Adrenal gland (tissue), 12 donors: ENCODE results near the gene HJV. TPM values are rescaled to one million over a fixed set of nuclear protein-coding genes. Genes with fewer than 3 reads are reported as not detected.
"Not testable (repeated sequence)": the region's sequence is repeated elsewhere in the genome, so short reads cannot be mapped to it uniquely, and the experiment has no call there.

Experiments
- DNase-seq, 7 donors: peaks; one replicate each; pipeline ENCODE4 v3.0.0-alpha.2; 2019 to 2020
- H3K27ac ChIP-seq, 5 donors: fragments of 200-600 bp; sonication (generic) in 4 of 5; 1 replicate in 3 of 5; 2 replicates in 2 of 5; pipeline versions ENCODE4 v1.5.1 to v1.8.0; 2016 to 2020; ENCODE audit warnings: mild to moderate bottlenecking in 1 of 5
- H3K27me3 ChIP-seq: fragments of 200-600 bp; 2 replicates; pipeline ENCODE4 v1.8.0; 2021
- H3K36me3 ChIP-seq, 2 donors: fragments of 200-600 bp; replicated peaks in 1 of 2; 1 replicate in 1 of 2; 2 replicates in 1 of 2; pipeline versions ENCODE4 v1.5.1 to v1.8.0; 2018 to 2022
- H3K4me1 ChIP-seq, 2 donors: fragments of 200-600 bp; replicated peaks in 1 of 2; 1 replicate in 1 of 2; 2 replicates in 1 of 2; pipeline versions ENCODE4 v1.5.1 to v1.8.0; 2018 to 2021
- H3K4me3 ChIP-seq, 4 donors: fragments of 200-600 bp; sonication (generic) in 3 of 4; one replicate each; pipeline ENCODE4 v1.5.1; 2016 to 2018
- H3K9me3 ChIP-seq, 3 donors: fragments of 200-600 bp; sonication (generic) in 1 of 3; replicated peaks in 1 of 3; 1 replicate in 2 of 3; 2 replicates in 1 of 3; pipeline versions ENCODE4 v1.5.1 to v1.8.0; 2016 to 2021
- POLR2A ChIP-seq, 2 donors: fragments of 450-650 bp; IDR thresholded peaks; one replicate each; pipeline ENCODE4 v1.6.1; 2017; ENCODE audit warnings: antibody characterized with exemption in 2 of 2, mild to moderate bottlenecking in 2 of 2, moderate library complexity in 1 of 2
- WGBS, 4 donors: extraction: QIAGEN DNeasy Blood & Tissue Kit in 2 of 4; methylation state at CpG; one replicate each; pipeline versions ENCODE4 v1.1.5 to v1.1.7; 2013 to 2017; 5-methylcytosine and 5-hydroxymethylcytosine counted together
- intact Hi-C, 2 donors: fragments of 100-400 bp; cut with DNase I; formaldehyde crosslinking; loops; one replicate each; pipeline versions ENCODE4 v1.14.1 to v1.15.0; 2022 to 2023
- polyA plus RNA-seq, 3 donors: library from polyadenylated mRNA; stranded (reverse); fragments of 200-250 nt in 2 of 3; fragments of 350-450 nt in 1 of 3; fragmentation: Illumina TruSeq in 1 of 3; extraction: RNeasy Lipid Tissue Mini Kit (QIAGEN cat#74804) in 1 of 3; gene quantifications; one replicate each; pipeline ENCODE4 v1.2.3, GENCODE V29; 2013 to 2014
- total RNA-seq, 9 donors: library from RNA; depleted of rRNA in 4 of 9; stranded (reverse); fragments of >200 nt in 4 of 9; fragments of 120-200 nt in 1 of 9; fragmentation: NEBNext Ultra II Directional in 1 of 9; extraction: Animal tissue kit (Norgen Biotek cat#: 25700) in 1 of 9; gene quantifications; one replicate each; pipeline versions ENCODE4 v1.1.0 to v1.2.4, GENCODE V29; 2013 to 2023
- TF ChIP-seq, protein P1 (sequence below), 6 experiments: fragments of 450-650 bp in 4 of 6; fragments of 200-600 bp in 2 of 6; sonication (generic) in 1 of 6; IDR thresholded peaks; 1 replicate in 5 of 6; 2 replicates in 1 of 6; pipeline versions ENCODE4 v1.5.1 to v1.8.0; 2016 to 2021; ENCODE audit warnings: antibody characterized with exemption in 6 of 6, mild to moderate bottlenecking in 2 of 6, moderate library complexity in 1 of 6
- donor health status: healthy with polysubstance abuse.
- donor health status: Bipolar disorder and iron deficiency.
- donor health status: DM: yes; HTN: yes; CAD: no.
- donor health status: DM: no; HTN: no; CAD: no.
- donor health status: DM: no; HTN: no; CAD: no.
- donor health status: DM: yes; HTN: yes; CAD: no.

HJV gene
- total and polyA plus RNA-seq, 12 donors = 0.07 to 1.7 (median 0.23) TPM; not detected in 4

DNA sequence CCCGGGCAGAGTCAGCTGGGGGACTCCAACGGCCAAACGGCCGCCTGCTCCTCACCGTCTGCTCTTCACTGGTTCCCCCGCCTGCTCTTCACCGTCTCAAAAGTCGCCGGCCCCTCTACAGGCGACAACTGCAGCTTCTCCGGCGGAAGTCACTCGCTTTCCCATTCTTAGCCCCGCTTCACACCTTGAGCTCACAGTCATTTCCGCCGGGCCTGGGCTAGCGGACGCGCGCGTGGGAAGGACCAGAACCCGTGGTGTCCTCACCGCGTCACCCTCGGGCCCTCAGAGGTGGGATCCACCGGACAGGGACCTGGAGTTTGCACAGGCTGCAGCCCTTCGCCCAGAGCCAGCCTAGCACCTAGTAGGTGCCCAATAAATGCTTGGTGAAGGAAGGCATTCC lies 27.9 kb upstream of the HJV start:
- Histone ChIP-seq H3K9me3 (no peaks in the 10 kb centered on the region), H3K27ac (no peak overlapping the region), H3K36me3 (no peaks in the 10 kb centered on the region), H3K4me1 (no peaks in the 10 kb centered on the region), H3K27me3 (no peaks in the 10 kb centered on the region), H3K4me3 (no peak overlapping the region)
- no peak for DNase-seq
- TF ChIP-seq, protein P1, sequence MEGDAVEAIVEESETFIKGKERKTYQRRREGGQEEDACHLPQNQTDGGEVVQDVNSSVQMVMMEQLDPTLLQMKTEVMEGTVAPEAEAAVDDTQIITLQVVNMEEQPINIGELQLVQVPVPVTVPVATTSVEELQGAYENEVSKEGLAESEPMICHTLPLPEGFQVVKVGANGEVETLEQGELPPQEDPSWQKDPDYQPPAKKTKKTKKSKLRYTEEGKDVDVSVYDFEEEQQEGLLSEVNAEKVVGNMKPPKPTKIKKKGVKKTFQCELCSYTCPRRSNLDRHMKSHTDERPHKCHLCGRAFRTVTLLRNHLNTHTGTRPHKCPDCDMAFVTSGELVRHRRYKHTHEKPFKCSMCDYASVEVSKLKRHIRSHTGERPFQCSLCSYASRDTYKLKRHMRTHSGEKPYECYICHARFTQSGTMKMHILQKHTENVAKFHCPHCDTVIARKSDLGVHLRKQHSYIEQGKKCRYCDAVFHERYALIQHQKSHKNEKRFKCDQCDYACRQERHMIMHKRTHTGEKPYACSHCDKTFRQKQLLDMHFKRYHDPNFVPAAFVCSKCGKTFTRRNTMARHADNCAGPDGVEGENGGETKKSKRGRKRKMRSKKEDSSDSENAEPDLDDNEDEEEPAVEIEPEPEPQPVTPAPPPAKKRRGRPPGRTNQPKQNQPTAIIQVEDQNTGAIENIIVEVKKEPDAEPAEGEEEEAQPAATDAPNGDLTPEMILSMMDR (IDR thresholded peaks at IDR 0.05) = no peak
- no peak for TF ChIP-seq POLR2A (IDR thresholded peaks at IDR 0.05)
- 67 to 83% (median 81%) methylated on average over 17 to 27 of the region's 27 CpGs for WGBS, 4 donors
- intact Hi-C loops = no loop called here

- H3K27ac ChIP-seq, intact Hi-C loops: not testable (repeated sequence)
These were observed 27.1 kb upstream of the HJV start for GRCh38 chr1:146048514-146049115.

DNA sequence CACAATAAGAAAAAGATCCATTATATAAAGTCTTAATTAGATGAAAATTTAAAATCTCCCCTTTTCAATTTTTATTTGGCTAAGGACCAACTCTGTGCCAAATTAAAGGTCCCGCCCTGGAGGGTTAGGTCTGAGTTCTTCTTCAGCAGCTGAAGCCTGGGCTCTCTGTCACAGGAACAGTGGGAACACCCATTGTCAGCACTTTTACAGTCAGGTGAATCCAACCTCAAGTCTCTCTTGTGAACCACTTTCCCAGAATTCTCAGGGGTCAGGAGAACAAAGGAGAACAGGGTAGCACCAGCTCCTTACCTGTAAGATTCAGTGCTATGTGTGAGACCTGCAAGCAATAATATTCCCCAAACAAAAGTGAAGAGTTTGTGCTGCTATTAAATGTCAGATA lies 25.1 kb upstream of the HJV start:
- WGBS, 4 donors = 93 to 100% (median 98%) methylated on average over 1 of the region's 1 CpG
- intact Hi-C loops = no loop called here
- Histone ChIP-seq H3K36me3 (no peaks in the 10 kb centered on the region), H3K27ac (no peak overlapping the region), H3K4me1 (no peaks in the 10 kb centered on the region), H3K27me3 (no peaks in the 10 kb centered on the region), H3K4me3 (no peak overlapping the region), H3K9me3 (no peaks in the 10 kb centered on the region)
- TF ChIP-seq, protein P1 (IDR thresholded peaks at IDR 0.05) = no peak
- no peak for TF ChIP-seq POLR2A (IDR thresholded peaks at IDR 0.05)
- no peak for DNase-seq

More at GRCh38 chr1:146048514-146049115, 27.1 kb upstream of the HJV start:
- not testable (repeated sequence) for H3K36me3 ChIP-seq, H3K4me1 ChIP-seq, H3K9me3 ChIP-seq, H3K27me3 ChIP-seq, H3K4me3 ChIP-seq, DNase-seq
- WGBS, 4 donors = 76 to 88% (median 78%) methylated on average over 8 of the region's 8 CpGs

DNA sequence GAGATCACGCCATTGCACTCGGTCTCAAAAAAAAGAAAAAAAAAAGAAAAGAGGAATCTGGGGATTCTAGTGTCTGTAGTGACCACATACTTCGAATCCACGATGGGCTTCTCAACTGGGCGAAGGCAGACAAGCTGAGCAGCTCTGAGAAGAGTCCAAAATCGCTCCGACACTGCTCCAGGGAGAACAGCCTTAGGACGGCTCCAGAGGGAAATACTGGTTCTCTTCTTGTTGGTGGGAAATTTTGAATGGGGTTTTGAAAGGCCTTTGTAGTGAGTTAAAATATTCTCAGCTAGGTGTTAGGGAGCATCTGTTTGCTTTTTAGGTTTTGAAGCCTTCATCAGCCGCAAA lies 18.3 kb upstream of the HJV start:
- Histone ChIP-seq H3K36me3 (no peaks in the 10 kb centered on the region), H3K27me3 (no peaks in the 10 kb centered on the region), H3K9me3 (no peaks in the 10 kb centered on the region), H3K27ac (peak overlapping the region in 1 of 5 donors; percentile 92), H3K4me1 (peaks cover 0 to 11% of the 10 kb centered on the region in 2 donors), H3K4me3 (no peak overlapping the region)
- TF ChIP-seq POLR2A (IDR thresholded peaks at IDR 0.05) = no peak
- TF ChIP-seq, protein P1 (IDR thresholded peaks at IDR 0.05) = no peak
- 58 to 69% (median 64%) methylated on average over 9 of the region's 9 CpGs for WGBS, 4 donors
- no peak for DNase-seq
- intact Hi-C loops = loop anchor here in 1 of 2 donors (10.0 kb wide), 1 partner anchor 75 kb away; the partner anchor contains the start of genes ANKRD34A and POLR3GL
